DND-41 (cell line): ENCODE results near the gene TIE1.

Experiments
- EZH2 ChIP-seq: IDR thresholded peaks from 3 replicates; pipeline ENCODE4 v1.6.1; 2012; ENCODE audit warnings: borderline replicate concordance, low read depth, mild to moderate bottlenecking, moderate library complexity, low read length, inconsistent platforms; ENCODE audit not compliant: severe bottlenecking
- TF ChIP-seq, protein P1 (sequence below): IDR thresholded peaks from 2 replicates; pipeline ENCODE4 v1.5.1; 2012; ENCODE audit warnings: borderline replicate concordance, low read length, moderate library complexity, mild to moderate bottlenecking; ENCODE audit not compliant: poor library complexity, severe bottlenecking; ENCODE audit errors: extremely low read depth

DNA sequence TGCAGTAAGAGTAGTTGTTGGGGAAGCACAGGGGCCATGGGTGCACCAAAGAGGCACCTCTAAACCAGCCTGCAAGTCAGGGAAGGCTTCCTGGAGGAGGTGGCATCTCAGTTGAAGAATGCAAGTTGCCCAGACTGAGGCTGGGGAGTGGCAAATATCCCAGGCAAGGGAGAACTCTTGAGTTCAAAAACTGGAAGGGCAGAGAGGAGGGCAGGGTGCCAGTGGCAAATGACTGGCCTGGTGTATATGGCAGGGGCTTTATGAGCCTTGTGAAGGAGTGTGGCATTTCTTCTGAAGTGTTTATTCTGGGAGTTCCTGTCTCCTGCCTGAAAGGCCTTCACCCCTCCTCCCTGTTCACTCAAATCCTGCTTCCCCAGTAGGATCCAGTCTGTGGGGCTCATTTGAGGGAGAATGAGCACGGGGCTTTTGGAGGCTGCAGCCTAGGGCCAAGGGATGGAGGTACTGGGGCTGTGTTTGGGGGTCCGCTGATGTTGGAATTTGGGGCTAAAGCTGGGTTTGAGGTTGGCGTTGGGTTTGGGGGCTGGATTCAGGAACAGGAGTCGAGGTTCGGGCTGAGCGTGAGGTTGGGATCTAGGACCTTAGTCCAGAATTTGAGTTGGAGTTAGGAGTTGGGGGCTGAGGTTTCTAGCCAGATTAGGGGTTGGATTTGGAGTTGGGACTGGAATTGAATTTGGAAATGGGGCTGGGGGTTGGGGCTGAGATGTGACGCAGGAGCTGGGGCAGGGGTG, 31.0 kb upstream of the TIE1 start, which contains the start of gene TMEM125:
- no peak for TF ChIP-seq EZH2
- TF ChIP-seq, protein P1, sequence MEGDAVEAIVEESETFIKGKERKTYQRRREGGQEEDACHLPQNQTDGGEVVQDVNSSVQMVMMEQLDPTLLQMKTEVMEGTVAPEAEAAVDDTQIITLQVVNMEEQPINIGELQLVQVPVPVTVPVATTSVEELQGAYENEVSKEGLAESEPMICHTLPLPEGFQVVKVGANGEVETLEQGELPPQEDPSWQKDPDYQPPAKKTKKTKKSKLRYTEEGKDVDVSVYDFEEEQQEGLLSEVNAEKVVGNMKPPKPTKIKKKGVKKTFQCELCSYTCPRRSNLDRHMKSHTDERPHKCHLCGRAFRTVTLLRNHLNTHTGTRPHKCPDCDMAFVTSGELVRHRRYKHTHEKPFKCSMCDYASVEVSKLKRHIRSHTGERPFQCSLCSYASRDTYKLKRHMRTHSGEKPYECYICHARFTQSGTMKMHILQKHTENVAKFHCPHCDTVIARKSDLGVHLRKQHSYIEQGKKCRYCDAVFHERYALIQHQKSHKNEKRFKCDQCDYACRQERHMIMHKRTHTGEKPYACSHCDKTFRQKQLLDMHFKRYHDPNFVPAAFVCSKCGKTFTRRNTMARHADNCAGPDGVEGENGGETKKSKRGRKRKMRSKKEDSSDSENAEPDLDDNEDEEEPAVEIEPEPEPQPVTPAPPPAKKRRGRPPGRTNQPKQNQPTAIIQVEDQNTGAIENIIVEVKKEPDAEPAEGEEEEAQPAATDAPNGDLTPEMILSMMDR: no peak
